Measurements from ENCODE around the gene AUTS2.

AUTS2 gene

DNA sequence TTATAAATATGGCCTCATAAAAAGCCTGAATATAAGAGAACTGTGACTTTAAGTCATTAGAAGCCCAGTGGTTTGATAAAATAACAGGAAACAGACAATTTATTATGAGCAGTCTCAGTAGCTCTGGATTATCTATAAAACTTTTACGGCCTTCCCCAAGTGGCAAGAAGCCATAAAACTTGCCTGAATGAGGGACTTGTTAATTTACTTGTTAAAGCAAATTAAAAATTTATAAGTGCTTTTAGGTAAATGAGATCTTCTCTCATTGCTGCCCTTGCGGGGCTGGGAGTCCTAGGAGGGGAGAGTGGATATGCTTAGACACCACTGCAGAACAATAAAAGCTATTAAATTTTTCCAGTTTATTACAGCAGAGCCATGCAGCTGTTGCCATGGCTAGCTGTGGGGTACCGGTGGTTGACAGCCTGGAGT lies 499.9 kb downstream of the AUTS2 start:
- TF ChIP-seq TAF1 (IDR thresholded peaks at IDR 0.05; ENCODE audit: low read depth, low read length) (no peak), POLR2A (IDR thresholded peaks at IDR 0.05; ENCODE audit: low read depth, low read length) (no peak), PAX5 (IDR thresholded peaks at IDR 0.05; ENCODE audit: insufficient read depth, low read length, severe bottlenecking) (no peak), POU2F2 (IDR thresholded peaks at IDR 0.05; ENCODE audit: low read depth, low read length) (no peak), POLR2AphosphoS5 (IDR thresholded peaks at IDR 0.05; ENCODE audit: low read depth, low read length) (no peak), SPI1 (IDR thresholded peaks at IDR 0.05; ENCODE audit: low read depth, low read length) (no peak)

DNA sequence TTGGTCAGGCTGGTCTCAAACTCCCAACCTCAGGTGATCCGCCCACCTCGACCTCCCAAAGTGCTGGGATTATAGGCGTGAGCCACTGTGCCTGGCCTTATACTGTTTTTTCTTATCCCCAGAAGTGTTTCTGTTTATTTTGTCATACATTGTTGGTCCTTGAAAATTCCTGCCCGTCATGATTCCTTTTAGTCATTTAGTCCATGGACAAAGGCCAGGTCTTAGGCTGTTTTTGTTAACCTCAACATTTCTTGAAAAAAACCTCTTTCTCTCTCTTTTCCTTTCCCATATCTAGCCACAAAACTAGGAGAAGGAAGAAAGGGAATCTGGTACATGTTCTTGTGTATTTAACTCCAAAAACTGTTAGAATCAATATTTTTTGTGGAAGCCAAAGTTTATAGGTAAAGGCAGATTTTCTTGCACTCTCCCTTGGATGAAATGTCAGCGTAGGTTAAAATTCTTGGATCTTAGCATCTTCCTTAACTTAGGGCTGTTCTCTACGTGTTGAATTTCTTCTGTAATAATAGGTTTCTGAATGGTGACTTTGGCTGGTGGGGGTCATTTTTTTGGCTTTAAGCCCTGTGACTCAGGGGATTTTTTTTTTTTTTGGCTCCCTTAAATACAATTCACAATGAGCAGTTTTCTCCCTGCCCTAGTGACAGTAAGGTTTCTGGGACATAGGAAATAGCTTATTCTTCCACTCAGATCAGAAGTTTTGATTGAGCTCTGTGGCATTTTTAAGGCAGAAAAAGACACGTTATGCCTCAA lies 500.8 kb downstream of the AUTS2 start:
- FAIRE-seq (no peak), DNase-seq (ENCODE audit: insufficient read length, low spot score) (no peak)

More for the DNA sequence above, 499.9 kb downstream of the AUTS2 start:
- DNase-seq (ENCODE audit: insufficient read length, low spot score) (no peak), FAIRE-seq (no peak)

DNA sequence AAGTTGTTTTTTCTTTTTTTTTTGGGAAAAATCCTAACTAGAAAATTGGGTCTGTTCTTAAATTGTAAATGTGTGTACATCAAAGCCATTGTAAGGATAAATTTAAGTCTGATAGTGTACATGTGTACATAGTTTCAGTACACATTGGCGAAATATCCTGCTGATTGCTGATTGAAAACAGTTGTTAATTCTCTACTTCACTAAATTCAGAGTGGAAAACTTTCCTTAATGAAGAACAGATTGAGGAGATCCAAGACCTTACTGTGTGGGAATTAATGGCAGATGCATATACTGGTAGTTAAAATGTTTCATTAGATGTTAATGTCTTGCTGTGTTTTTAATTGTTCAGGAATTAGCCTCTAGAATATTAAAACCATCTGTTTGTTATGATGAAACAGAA lies 506.0 kb downstream of the AUTS2 start:
- TF ChIP-seq POU2F2 (IDR thresholded peaks at IDR 0.05; ENCODE audit: low read depth, low read length): no peak
- no peak for TF ChIP-seq POLR2AphosphoS5 (IDR thresholded peaks at IDR 0.05; ENCODE audit: low read depth, low read length)
- no peak for TF ChIP-seq PAX5 (IDR thresholded peaks at IDR 0.05; ENCODE audit: insufficient read depth, low read length, severe bottlenecking)
- TF ChIP-seq TAF1 (IDR thresholded peaks at IDR 0.05; ENCODE audit: low read depth, low read length): no peak
- TF ChIP-seq POLR2A (IDR thresholded peaks at IDR 0.05; ENCODE audit: low read depth, low read length): no peak
- no peak for TF ChIP-seq SPI1 (IDR thresholded peaks at IDR 0.05; ENCODE audit: low read depth, low read length)
- FAIRE-seq (no peak), DNase-seq (ENCODE audit: insufficient read length, low spot score) (no peak)

More for the DNA sequence above, 500.8 kb downstream of the AUTS2 start:
- TF ChIP-seq POU2F2 (IDR thresholded peaks at IDR 0.05; ENCODE audit: low read depth, low read length) (no peak), SPI1 (IDR thresholded peaks at IDR 0.05; ENCODE audit: low read depth, low read length) (no peak), POLR2AphosphoS5 (IDR thresholded peaks at IDR 0.05; ENCODE audit: low read depth, low read length) (no peak), POLR2A (IDR thresholded peaks at IDR 0.05; ENCODE audit: low read depth, low read length) (no peak), TAF1 (IDR thresholded peaks at IDR 0.05; ENCODE audit: low read depth, low read length) (no peak), PAX5 (IDR thresholded peaks at IDR 0.05; ENCODE audit: insufficient read depth, low read length, severe bottlenecking) (no peak)

DNA sequence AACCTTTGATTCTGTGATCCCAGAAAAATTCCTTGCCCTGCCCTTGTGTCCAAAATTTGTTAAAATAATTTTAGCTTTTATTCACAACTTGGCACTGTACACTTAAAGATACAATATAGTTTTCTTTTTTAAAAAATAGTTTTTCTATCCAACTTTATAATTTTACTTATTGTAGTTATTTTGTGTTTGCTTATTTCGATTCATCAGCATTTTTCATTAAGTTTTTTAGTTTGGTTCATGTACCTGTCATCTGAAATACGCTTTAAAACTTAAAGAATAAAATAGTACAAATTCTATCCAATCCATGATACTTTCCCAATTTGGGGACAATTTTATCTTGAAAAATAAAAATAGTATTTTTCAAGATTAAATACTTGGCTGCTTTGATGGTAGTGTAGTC lies 514.8 kb downstream of the AUTS2 start:
- DNase-seq (ENCODE audit: insufficient read length, low spot score) (no peak), FAIRE-seq (no peak)
- TF ChIP-seq POU2F2 (IDR thresholded peaks at IDR 0.05; ENCODE audit: low read depth, low read length): no peak
- no peak for TF ChIP-seq SPI1 (IDR thresholded peaks at IDR 0.05; ENCODE audit: low read depth, low read length)
- TF ChIP-seq POLR2A (IDR thresholded peaks at IDR 0.05; ENCODE audit: low read depth, low read length): no peak
- TF ChIP-seq POLR2AphosphoS5 (IDR thresholded peaks at IDR 0.05; ENCODE audit: low read depth, low read length): no peak
- TF ChIP-seq TAF1 (IDR thresholded peaks at IDR 0.05; ENCODE audit: low read depth, low read length): no peak
- TF ChIP-seq PAX5 (IDR thresholded peaks at IDR 0.05; ENCODE audit: insufficient read depth, low read length, severe bottlenecking): no peak

DNA sequence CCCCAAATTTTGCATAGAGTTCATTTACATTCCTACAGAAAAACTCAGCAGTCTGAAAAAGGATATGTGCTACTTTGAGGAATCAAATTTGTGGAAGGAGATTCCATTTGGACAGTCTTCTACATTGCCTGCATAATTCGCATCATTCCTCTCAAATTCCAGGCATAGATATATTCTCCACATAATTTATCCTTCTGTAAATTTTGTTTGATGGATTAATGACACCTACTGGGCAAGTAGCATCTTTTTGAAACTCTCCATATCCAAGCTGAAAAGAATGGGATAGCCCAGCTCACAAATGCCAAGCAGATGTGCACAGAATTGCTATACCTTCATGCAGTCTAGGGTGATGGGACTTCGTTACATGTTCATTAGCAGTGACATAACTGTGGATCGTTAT lies 515.3 kb downstream of the AUTS2 start:
- no peak for DNase-seq (ENCODE audit: insufficient read length, low spot score)
- no peak for TF ChIP-seq TAF1 (IDR thresholded peaks at IDR 0.05; ENCODE audit: low read depth, low read length)
- no peak for TF ChIP-seq POLR2A (IDR thresholded peaks at IDR 0.05; ENCODE audit: low read depth, low read length)
- no peak for TF ChIP-seq PAX5 (IDR thresholded peaks at IDR 0.05; ENCODE audit: insufficient read depth, low read length, severe bottlenecking)
- TF ChIP-seq POU2F2 (IDR thresholded peaks at IDR 0.05; ENCODE audit: low read depth, low read length): no peak
- no peak for TF ChIP-seq SPI1 (IDR thresholded peaks at IDR 0.05; ENCODE audit: low read depth, low read length)
- TF ChIP-seq POLR2AphosphoS5 (IDR thresholded peaks at IDR 0.05; ENCODE audit: low read depth, low read length): no peak
- peak; percentile 76 for FAIRE-seq

DNA sequence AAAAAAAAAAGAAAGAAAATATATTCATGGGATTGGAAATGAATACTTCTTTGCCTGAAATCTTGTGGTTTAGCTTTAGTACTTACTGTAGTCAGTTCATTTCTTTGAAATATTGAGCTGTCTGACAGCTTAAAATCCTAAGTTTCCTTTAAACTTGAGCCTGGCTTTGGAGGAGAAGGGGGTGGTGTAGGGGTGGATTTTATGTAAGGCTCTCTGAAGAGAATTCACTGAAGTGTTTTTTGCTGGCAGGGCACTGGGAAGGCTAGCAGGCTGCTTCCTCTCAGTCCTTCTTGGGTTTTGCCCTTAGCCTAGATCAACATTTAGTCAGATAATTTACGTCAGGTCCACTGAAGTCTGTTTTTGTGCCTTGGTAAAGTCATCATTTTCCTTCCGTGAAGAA lies 516.5 kb downstream of the AUTS2 start:
- DNase-seq (ENCODE audit: insufficient read length, low spot score): no peak
- TF ChIP-seq SPI1 (IDR thresholded peaks at IDR 0.05; ENCODE audit: low read depth, low read length) (no peak), POLR2AphosphoS5 (IDR thresholded peaks at IDR 0.05; ENCODE audit: low read depth, low read length) (no peak), POLR2A (IDR thresholded peaks at IDR 0.05; ENCODE audit: low read depth, low read length) (no peak), POU2F2 (IDR thresholded peaks at IDR 0.05; ENCODE audit: low read depth, low read length) (no peak), TAF1 (IDR thresholded peaks at IDR 0.05; ENCODE audit: low read depth, low read length) (no peak), PAX5 (IDR thresholded peaks at IDR 0.05; ENCODE audit: insufficient read depth, low read length, severe bottlenecking) (no peak)
- FAIRE-seq: no peak

DNA sequence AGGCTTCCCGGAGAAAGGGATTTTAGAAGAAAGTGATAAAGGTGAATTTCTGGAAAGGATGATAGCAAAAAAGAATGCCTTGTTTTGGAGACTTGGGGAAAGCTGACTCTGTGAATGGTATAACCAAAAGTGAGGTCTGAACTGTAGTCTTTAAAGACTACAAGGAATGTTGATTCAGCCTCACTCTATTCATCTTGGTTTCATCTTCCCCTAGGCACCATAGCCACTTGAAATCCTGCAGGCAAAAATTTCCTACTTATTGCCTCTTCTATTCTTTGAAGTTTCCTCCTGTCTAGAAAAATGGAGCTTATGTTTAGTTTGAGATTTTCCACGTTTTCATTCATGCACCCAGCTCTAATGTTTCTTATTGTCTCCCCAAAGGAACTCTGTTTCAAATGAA lies 518.0 kb downstream of the AUTS2 start:
- no peak for FAIRE-seq
- no peak for DNase-seq (ENCODE audit: insufficient read length, low spot score)
- TF ChIP-seq POLR2A (IDR thresholded peaks at IDR 0.05; ENCODE audit: low read depth, low read length) (no peak), PAX5 (IDR thresholded peaks at IDR 0.05; ENCODE audit: insufficient read depth, low read length, severe bottlenecking) (no peak), TAF1 (IDR thresholded peaks at IDR 0.05; ENCODE audit: low read depth, low read length) (no peak), POLR2AphosphoS5 (IDR thresholded peaks at IDR 0.05; ENCODE audit: low read depth, low read length) (no peak), POU2F2 (IDR thresholded peaks at IDR 0.05; ENCODE audit: low read depth, low read length) (no peak), SPI1 (IDR thresholded peaks at IDR 0.05; ENCODE audit: low read depth, low read length) (no peak)

DNA sequence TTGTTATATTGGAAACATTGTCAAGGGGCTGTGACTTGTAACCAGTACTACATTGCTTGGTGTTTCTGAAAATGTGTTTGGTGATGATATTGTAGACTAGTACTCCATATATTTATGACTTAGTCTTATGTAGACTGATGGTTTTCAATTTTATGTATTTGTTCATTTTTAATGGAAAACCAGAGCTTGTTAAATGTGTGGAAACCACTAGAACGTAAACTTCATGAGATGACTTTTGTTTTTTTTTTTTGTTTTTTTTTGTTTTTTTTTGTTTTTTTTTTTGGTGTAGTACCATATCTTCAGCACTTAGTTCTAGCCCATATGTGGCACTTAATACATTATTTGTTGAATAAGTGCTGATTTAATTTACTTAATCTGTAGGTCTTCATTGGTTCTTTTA lies 518.6 kb downstream of the AUTS2 start:
- no peak for DNase-seq (ENCODE audit: insufficient read length, low spot score)
- TF ChIP-seq POLR2AphosphoS5 (IDR thresholded peaks at IDR 0.05; ENCODE audit: low read depth, low read length): no peak
- no peak for TF ChIP-seq POLR2A (IDR thresholded peaks at IDR 0.05; ENCODE audit: low read depth, low read length)
- TF ChIP-seq POU2F2 (IDR thresholded peaks at IDR 0.05; ENCODE audit: low read depth, low read length): no peak
- no peak for FAIRE-seq

DNA sequence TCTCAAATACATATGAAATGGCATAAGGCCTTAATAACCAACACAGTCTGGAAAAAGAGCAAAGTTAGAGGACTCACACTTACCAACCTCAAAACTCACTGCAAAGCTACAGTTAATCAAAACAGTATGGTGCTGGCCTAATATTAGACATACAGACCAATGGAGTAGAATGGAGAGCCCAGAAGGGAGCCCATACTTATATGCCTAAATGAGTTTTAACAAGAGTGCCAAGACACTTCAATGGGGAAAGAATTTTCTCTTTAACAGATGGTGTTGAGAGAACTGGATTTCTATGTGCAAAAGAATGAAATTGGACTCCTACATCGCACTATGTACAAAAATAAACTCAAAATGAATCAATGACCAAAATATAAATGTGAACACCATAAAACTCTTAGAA lies 522.6 kb downstream of the AUTS2 start:
- DNase-seq (ENCODE audit: insufficient read length, low spot score): no peak
- TF ChIP-seq PAX5 (IDR thresholded peaks at IDR 0.05; ENCODE audit: insufficient read depth, low read length, severe bottlenecking): no peak
- TF ChIP-seq POLR2A (IDR thresholded peaks at IDR 0.05; ENCODE audit: low read depth, low read length): no peak
- no peak for TF ChIP-seq POU2F2 (IDR thresholded peaks at IDR 0.05; ENCODE audit: low read depth, low read length)
- TF ChIP-seq POLR2AphosphoS5 (IDR thresholded peaks at IDR 0.05; ENCODE audit: low read depth, low read length): no peak
- no peak for TF ChIP-seq TAF1 (IDR thresholded peaks at IDR 0.05; ENCODE audit: low read depth, low read length)
- TF ChIP-seq SPI1 (IDR thresholded peaks at IDR 0.05; ENCODE audit: low read depth, low read length): no peak
- FAIRE-seq: no peak

All from GM12891 (cell line).